ENCODE measurements around the gene CARS1.
A peak's percentile ranks its signal among the peaks of the same experiment; 100 is the strongest.

The CARS1 gene

GRCh38 chr11:3058753-3059664 lies 1.8 kb upstream of the CARS1 start:
- peak; percentile 36 to 42 for DNase-seq

- DNase-seq = no peak
Measured at GRCh38 chr11:3056296-3057068, 741 bp downstream of the CARS1 start.

- DNase-seq = no peak
Measured at GRCh38 chr11:3055891-3056290, 1.3 kb downstream of the CARS1 start.

- no peak for DNase-seq
Measured at GRCh38 chr11:3052567-3052966, 4.7 kb downstream of the CARS1 start.

GRCh38 chr11:3052109-3052479 lies 5.1 kb downstream of the CARS1 start:
- DNase-seq = no peak

- DNase-seq = no peak
Measured at GRCh38 chr11:3051196-3052108, 5.8 kb downstream of the CARS1 start.

GRCh38 chr11:3050386-3051195 lies 6.6 kb downstream of the CARS1 start:
- DNase-seq = no peak

- peak; percentile 88 to 89 for DNase-seq
Measured at GRCh38 chr11:3049430-3050243, 7.6 kb downstream of the CARS1 start.

GRCh38 chr11:3047637-3048036 lies 9.6 kb downstream of the CARS1 start:
- DNase-seq = no peak

GRCh38 chr11:3046641-3047040 lies 10.6 kb downstream of the CARS1 start:
- no peak for DNase-seq

- DNase-seq = no peak
Measured at GRCh38 chr11:3046190-3046589, 11.0 kb downstream of the CARS1 start.

GRCh38 chr11:3044915-3045314 lies 12.3 kb downstream of the CARS1 start:
- DNase-seq = no peak

- no peak for DNase-seq
Measured at GRCh38 chr11:3044004-3044403, 13.2 kb downstream of the CARS1 start.

- no peak for DNase-seq
Measured at GRCh38 chr11:3043315-3043871, 13.8 kb downstream of the CARS1 start.

GRCh38 chr11:3042496-3043314 lies 14.5 kb downstream of the CARS1 start:
- no peak for DNase-seq

GRCh38 chr11:3041699-3042441 lies 15.4 kb downstream of the CARS1 start:
- DNase-seq = no peak

GRCh38 chr11:3040881-3041280 lies 16.3 kb downstream of the CARS1 start:
- DNase-seq = no peak

GRCh38 chr11:3037945-3038271 lies 19.3 kb downstream of the CARS1 start:
- DNase-seq = no peak

Data from SW 1271 (cell line).